Tibial nerve (tissue), 4 donors: ENCODE results near the gene CCDC149. TPM values are rescaled to one million over a fixed set of nuclear protein-coding genes. Genes with fewer than 3 reads are reported as not detected.

Experiments
- DNase-seq, 2 donors: peaks; one replicate each; pipeline ENCODE4 v3.0.0-alpha.2; 2019; ENCODE audit warnings: low spot score in 2 of 2
- H3K27ac ChIP-seq, 4 donors: fragments of 200-600 bp; sonication (generic) in 3 of 4; one replicate each; pipeline ENCODE4 v1.5.1; 2017 to 2019; ENCODE audit warnings: mild to moderate bottlenecking in 1 of 4
- H3K27me3 ChIP-seq, 2 donors: fragments of 200-600 bp; sonication (generic) in 1 of 2; one replicate each; pipeline versions ENCODE4 v1.5.1 to v1.6.0; 2017 to 2019
- H3K36me3 ChIP-seq, 3 donors: fragments of 200-600 bp; sonication (generic); one replicate each; pipeline ENCODE4 v1.5.1; 2018 to 2019
- H3K4me1 ChIP-seq, 4 donors: fragments of 200-600 bp; sonication (generic) in 3 of 4; one replicate each; pipeline ENCODE4 v1.5.1; 2017 to 2019
- H3K4me3 ChIP-seq, 4 donors: fragments of 200-600 bp; sonication (generic) in 3 of 4; one replicate each; pipeline ENCODE4 v1.5.1; 2017 to 2019; ENCODE audit warnings: mild to moderate bottlenecking in 1 of 4, moderate library complexity in 1 of 4
- H3K9me3 ChIP-seq, 4 donors: fragments of 200-600 bp; sonication (generic) in 3 of 4; one replicate each; pipeline ENCODE4 v1.5.1; 2017 to 2019
- EP300 ChIP-seq, 2 donors: sonication (generic); formaldehyde crosslinking; IDR thresholded peaks; one replicate each; pipeline ENCODE4 v1.6.1; 2017; ENCODE audit warnings: antibody characterized with exemption in 2 of 2, mild to moderate bottlenecking in 1 of 2
- POLR2A ChIP-seq, 2 donors: fragments of 450-650 bp; IDR thresholded peaks; one replicate each; pipeline ENCODE4 v1.6.1; 2017; ENCODE audit warnings: antibody characterized with exemption in 2 of 2, mild to moderate bottlenecking in 2 of 2, moderate library complexity in 2 of 2
- WGBS, 2 donors: methylation state at CpG; one replicate each; pipeline ENCODE4 v1.1.5; 2018; 5-methylcytosine and 5-hydroxymethylcytosine counted together
- total RNA-seq, 4 donors: library from RNA; depleted of rRNA; stranded (reverse); fragments of >200 nt; gene quantifications; one replicate each; pipeline ENCODE4 v1.1.0, GENCODE V29; 2016
- TF ChIP-seq, protein P1 (sequence below), 5 experiments: fragments of 200-600 bp in 3 of 5; fragments of 450-650 bp in 2 of 5; sonication (generic) in 3 of 5; IDR thresholded peaks; one replicate each; pipeline ENCODE4 v1.5.1; 2016 to 2019; ENCODE audit warnings: antibody characterized with exemption in 5 of 5, mild to moderate bottlenecking in 3 of 5, moderate library complexity in 2 of 5

The CCDC149 gene
- total RNA-seq, 4 donors from 2014 or later = 12.2 to 31.2 (median 15.3) TPM

DNA sequence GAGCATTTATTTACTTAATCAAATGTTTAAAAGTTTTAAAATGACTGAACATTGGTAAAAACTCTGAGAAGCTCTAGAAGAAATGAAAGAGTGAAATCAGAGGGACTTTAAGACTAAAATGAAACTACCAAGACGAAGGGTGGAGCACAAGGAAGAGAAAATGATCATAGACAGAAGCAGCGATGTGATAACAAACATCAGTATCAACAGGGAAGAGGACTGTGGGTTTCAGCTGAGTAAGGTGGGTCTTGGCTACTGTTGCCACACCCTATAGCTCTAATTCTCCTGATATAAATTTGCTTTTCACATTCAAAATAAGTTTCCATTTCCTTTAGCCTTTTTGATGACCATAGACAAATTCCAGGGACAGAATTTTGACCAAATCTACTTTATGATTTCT is 99.1 kb downstream of the CCDC149 start:
- no peaks in the 10 kb centered on the region for H3K4me1 ChIP-seq
- no peak overlapping the region for H3K27ac ChIP-seq
- TF ChIP-seq EP300 (IDR thresholded peaks at IDR 0.05) = no peak
- no peak for TF ChIP-seq POLR2A (IDR thresholded peaks at IDR 0.05)
- TF ChIP-seq, protein P1, sequence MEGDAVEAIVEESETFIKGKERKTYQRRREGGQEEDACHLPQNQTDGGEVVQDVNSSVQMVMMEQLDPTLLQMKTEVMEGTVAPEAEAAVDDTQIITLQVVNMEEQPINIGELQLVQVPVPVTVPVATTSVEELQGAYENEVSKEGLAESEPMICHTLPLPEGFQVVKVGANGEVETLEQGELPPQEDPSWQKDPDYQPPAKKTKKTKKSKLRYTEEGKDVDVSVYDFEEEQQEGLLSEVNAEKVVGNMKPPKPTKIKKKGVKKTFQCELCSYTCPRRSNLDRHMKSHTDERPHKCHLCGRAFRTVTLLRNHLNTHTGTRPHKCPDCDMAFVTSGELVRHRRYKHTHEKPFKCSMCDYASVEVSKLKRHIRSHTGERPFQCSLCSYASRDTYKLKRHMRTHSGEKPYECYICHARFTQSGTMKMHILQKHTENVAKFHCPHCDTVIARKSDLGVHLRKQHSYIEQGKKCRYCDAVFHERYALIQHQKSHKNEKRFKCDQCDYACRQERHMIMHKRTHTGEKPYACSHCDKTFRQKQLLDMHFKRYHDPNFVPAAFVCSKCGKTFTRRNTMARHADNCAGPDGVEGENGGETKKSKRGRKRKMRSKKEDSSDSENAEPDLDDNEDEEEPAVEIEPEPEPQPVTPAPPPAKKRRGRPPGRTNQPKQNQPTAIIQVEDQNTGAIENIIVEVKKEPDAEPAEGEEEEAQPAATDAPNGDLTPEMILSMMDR (IDR thresholded peaks at IDR 0.05) = no peak
- H3K27me3 ChIP-seq = no peaks in the 10 kb centered on the region
- H3K9me3 ChIP-seq = no peaks in the 10 kb centered on the region
- H3K4me3 ChIP-seq = no peak overlapping the region
- WGBS, 2 donors = 90 to 93% methylated on average over 2 of the region's 2 CpGs
- DNase-seq = no peak
- H3K36me3 ChIP-seq = peaks cover 0 to 76% (median 0%) of the 10 kb centered on the region in 3 donors

DNA sequence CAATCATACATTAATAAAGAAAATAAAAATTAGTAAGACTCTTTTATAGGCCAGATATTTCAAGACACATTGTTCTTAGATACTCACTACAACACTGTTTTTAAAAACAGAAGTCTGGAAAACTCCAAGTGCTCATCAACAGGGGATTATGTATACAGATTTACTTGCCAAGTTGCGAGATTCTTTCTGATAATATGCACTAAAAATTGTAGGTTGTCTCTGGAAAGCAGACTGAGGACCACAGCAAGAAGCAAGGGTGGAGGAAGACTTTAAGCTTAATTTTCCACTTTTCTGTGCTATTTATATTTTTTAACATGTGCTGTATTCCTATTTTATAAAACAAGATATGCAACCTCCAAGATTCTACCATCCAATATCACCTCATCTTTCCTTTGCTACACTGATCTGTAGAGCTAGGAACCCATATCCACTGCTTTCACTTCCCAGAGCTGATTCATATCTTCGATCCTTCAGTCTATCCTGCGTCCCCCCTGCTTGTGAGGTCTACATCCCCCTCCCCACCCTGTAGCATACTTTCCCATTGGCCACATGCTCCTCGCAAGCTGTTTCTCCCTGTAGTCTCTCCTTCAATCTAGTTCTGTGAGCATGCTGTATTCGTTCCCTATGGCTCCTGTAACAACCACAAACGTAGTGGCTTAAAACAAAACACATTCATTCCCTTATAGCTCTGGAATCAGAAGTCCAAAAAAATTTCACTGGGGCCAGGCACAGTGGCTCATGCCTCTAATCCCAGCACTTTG is 101.8 kb downstream of the CCDC149 start:
- H3K36me3 ChIP-seq = peaks cover 3 to 82% (median 5%) of the 10 kb centered on the region in 3 donors
- no peak for TF ChIP-seq POLR2A (IDR thresholded peaks at IDR 0.05)
- TF ChIP-seq, protein P1 (IDR thresholded peaks at IDR 0.05) = no peak
- TF ChIP-seq EP300 (IDR thresholded peaks at IDR 0.05) = no peak
- 94 to 95% methylated on average over 6 of the region's 6 CpGs for WGBS, 2 donors

DNA sequence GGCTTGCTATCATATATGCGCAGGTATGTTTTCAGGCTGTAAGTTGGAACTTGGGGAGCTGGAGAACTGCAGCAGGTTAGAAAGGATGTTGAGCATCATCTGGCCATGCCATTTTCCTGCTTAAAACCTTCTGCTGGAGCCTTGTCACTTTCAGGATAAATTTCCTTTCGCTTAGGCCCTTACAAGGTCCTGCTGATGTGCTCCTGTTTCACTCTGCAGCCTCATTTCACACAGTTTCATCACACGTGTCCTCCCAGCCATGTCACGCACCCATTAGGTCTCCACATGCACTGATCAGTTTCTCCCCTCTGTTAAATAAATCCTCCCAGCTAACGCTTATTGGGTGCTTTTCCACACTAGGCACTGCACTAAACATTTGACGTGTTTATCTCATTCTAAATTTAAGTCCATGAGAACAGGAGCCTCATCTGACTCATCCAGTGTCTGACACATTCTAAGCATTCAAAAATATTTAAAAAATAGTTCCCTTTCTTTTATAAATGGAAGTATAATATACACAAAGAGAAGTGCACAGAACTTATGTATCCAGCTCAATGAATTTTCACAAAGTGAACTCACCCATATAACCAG is 102.9 kb downstream of the CCDC149 start:
- 91 to 94% methylated on average over 6 of the region's 6 CpGs for WGBS, 2 donors
- TF ChIP-seq EP300 (IDR thresholded peaks at IDR 0.05) (no peak), POLR2A (IDR thresholded peaks at IDR 0.05) (no peak)
- TF ChIP-seq, protein P1 (IDR thresholded peaks at IDR 0.05) = no peak
- no peak overlapping the region for H3K27ac ChIP-seq
- no peak for DNase-seq
- no peaks in the 10 kb centered on the region for H3K27me3 ChIP-seq
- no peak overlapping the region for H3K4me3 ChIP-seq
- no peaks in the 10 kb centered on the region for H3K9me3 ChIP-seq
- H3K36me3 ChIP-seq = peaks cover 3 to 78% (median 5%) of the 10 kb centered on the region in 3 donors
- H3K4me1 ChIP-seq = no peaks in the 10 kb centered on the region

More for the DNA sequence above, 101.8 kb downstream of the CCDC149 start:
- H3K4me3 ChIP-seq = no peak overlapping the region
- H3K27ac ChIP-seq = no peak overlapping the region
- H3K27me3 ChIP-seq = no peaks in the 10 kb centered on the region
- no peaks in the 10 kb centered on the region for H3K4me1 ChIP-seq
- DNase-seq = no peak
- no peaks in the 10 kb centered on the region for H3K9me3 ChIP-seq

DNA sequence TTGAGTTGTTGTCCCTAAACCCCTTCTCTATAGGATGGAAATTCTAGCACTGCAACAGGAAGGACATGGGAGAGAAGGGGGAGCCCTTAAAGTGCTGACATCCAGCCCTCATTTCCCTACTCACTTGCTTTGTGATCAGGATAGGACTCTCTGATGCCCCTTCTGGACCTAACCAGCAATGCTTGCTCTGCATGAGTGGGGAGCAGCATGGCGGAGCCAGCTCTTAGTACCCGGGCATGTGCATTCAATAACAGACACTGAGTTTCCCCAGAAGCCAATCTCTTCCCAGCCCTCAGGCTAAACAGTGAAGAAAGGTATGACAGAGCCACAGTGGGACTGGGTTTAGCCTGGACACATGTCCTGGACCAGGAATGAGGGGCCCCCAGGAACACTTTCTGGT is 103.5 kb downstream of the CCDC149 start:
- H3K9me3 ChIP-seq = no peaks in the 10 kb centered on the region
- H3K36me3 ChIP-seq = peaks cover 3 to 74% (median 5%) of the 10 kb centered on the region in 3 donors
- no peak overlapping the region for H3K4me3 ChIP-seq
- no peak overlapping the region for H3K27ac ChIP-seq
- H3K4me1 ChIP-seq = no peaks in the 10 kb centered on the region
- TF ChIP-seq, protein P1 (IDR thresholded peaks at IDR 0.05) = no peak
- no peak for TF ChIP-seq EP300 (IDR thresholded peaks at IDR 0.05)
- no peak for TF ChIP-seq POLR2A (IDR thresholded peaks at IDR 0.05)
- DNase-seq = no peak
- H3K27me3 ChIP-seq = no peaks in the 10 kb centered on the region
- 85 to 86% methylated on average over 2 of the region's 2 CpGs for WGBS, 2 donors

DNA sequence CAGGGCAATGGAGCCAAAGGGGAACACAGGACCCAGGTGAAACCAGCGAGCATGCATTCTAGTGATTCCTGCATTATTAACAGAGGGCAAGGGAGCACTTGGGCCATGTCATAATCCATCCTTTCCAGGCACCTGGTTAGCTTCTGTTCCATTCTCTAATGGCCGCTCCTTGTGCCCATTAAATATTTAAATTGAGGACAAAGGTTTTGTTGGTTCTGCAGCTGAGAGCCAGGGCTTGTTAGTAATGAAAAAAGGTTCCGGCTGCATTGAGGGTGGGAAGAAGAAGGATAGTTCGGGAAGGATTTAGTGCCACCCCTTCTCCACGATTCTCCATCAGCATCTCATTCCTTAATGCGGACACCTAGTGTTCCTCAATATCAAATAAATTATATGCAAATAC is 103.9 kb downstream of the CCDC149 start:
- Histone ChIP-seq H3K9me3 (no peaks in the 10 kb centered on the region), H3K36me3 (peaks cover 3 to 69% (median 5%) of the 10 kb centered on the region in 3 donors), H3K27me3 (no peaks in the 10 kb centered on the region), H3K27ac (no peak overlapping the region), H3K4me1 (no peaks in the 10 kb centered on the region), H3K4me3 (no peak overlapping the region)
- 95 to 97% methylated on average over 6 of the region's 6 CpGs for WGBS, 2 donors
- no peak for TF ChIP-seq POLR2A (IDR thresholded peaks at IDR 0.05)
- no peak for TF ChIP-seq EP300 (IDR thresholded peaks at IDR 0.05)
- TF ChIP-seq, protein P1 (IDR thresholded peaks at IDR 0.05) = no peak
- DNase-seq = no peak
